Panc1 (cell line): Measurements from ENCODE around the gene TMEM168.

ENCODE experiments used
- POLR2AphosphoS5 ChIP-seq: IDR thresholded peaks from 2 replicates; pipeline ENCODE4 v1.6.1; 2012; ENCODE audit warnings: mild to moderate bottlenecking, low read depth, low read length, moderate library complexity
- REST ChIP-seq, 2 experiments: IDR thresholded peaks; 2 replicates each; pipeline ENCODE4 v1.6.1; 2011 to 2012; ENCODE audit warnings: low read depth in 2 of 2, control low read depth in 1 of 2, low read length in 1 of 2, mild to moderate bottlenecking in 1 of 2, moderate library complexity in 1 of 2; ENCODE audit not compliant: insufficient read depth in 1 of 2
- TF ChIP-seq, protein P1 (sequence below): fragments of 450-650 bp; IDR thresholded peaks from 2 replicates; pipeline ENCODE4 v1.5.1; 2017; ENCODE audit warnings: mild to moderate bottlenecking

DNA sequence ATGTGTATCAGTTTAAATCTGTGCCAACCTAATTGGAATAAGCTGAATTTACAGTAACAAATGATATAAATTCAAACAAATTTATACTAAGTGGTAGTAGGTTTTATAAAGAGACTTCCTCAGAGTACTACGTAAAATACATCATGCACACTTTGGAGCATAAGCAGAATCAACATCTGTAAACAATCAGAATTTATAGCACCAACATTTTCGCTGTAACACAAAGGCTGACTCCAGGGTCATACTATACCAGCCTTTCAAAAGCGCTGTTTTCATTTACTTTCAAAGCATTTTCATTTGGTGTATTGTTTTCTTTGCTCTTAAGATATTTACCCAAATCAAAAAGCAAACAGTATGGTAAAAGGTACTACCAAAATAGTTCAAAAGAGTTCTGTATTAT is 29.3 kb upstream of the TMEM168 start:
- TF ChIP-seq, protein P1, sequence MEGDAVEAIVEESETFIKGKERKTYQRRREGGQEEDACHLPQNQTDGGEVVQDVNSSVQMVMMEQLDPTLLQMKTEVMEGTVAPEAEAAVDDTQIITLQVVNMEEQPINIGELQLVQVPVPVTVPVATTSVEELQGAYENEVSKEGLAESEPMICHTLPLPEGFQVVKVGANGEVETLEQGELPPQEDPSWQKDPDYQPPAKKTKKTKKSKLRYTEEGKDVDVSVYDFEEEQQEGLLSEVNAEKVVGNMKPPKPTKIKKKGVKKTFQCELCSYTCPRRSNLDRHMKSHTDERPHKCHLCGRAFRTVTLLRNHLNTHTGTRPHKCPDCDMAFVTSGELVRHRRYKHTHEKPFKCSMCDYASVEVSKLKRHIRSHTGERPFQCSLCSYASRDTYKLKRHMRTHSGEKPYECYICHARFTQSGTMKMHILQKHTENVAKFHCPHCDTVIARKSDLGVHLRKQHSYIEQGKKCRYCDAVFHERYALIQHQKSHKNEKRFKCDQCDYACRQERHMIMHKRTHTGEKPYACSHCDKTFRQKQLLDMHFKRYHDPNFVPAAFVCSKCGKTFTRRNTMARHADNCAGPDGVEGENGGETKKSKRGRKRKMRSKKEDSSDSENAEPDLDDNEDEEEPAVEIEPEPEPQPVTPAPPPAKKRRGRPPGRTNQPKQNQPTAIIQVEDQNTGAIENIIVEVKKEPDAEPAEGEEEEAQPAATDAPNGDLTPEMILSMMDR, result no peak
- TF ChIP-seq POLR2AphosphoS5 (no peak), REST (IDR thresholded peaks at IDR 0.05; ENCODE audit: insufficient read depth in 1 of 2, low read depth in 2 of 2, low read length in 1 of 2) (no peak)
